RCC 7860 (cell line): ENCODE data around the gene PCGF2.
"Not testable (repeated sequence)": the region's sequence is repeated elsewhere in the genome, so short reads cannot be mapped to it uniquely, and the experiment has no call there.

Experiments used
- DNase-seq: peaks from one replicate; pipeline ENCODE4 v3.0.0-alpha.2; 2015; ENCODE audit warnings: low spot score
- FAIRE-seq: peaks from 2 replicates; lab custom pipeline; 2012; peaks lifted over from hg19 to GRCh38; lab: Jason Lieb, UNC

The PCGF2 gene

GRCh38 chr17:38748149-38748891 lies at the start of gene PCGF2:
TSS of gene PCGF2 (minus strand) at chr17:38748336. CDS start at chr17:38740402, 7,934 bp downstream.
- DNase-seq (peak; percentile 65), FAIRE-seq (no peak)

GRCh38 chr17:38797828-38798227 lies 49.7 kb upstream of the PCGF2 start:
- FAIRE-seq (no peak), DNase-seq (no peak)

GRCh38 chr17:38797158-38797490 lies 49.0 kb upstream of the PCGF2 start:
- FAIRE-seq (no peak), DNase-seq (no peak)

GRCh38 chr17:38796451-38797157 lies 48.5 kb upstream of the PCGF2 start:
- DNase-seq (no peak), FAIRE-seq (no peak)

GRCh38 chr17:38794221-38794620 lies 46.1 kb upstream of the PCGF2 start:
- DNase-seq (no peak), FAIRE-seq (no peak)

- FAIRE-seq (no peak), DNase-seq (no peak)
These were observed 43.0 kb upstream of the PCGF2 start for GRCh38 chr17:38791162-38791561.

- not testable (repeated sequence) for DNase-seq, FAIRE-seq
These were observed 42.1 kb upstream of the PCGF2 start for GRCh38 chr17:38790148-38790707.

GRCh38 chr17:38789185-38789584 lies 41.0 kb upstream of the PCGF2 start:
- FAIRE-seq (no peak), DNase-seq (no peak)

- DNase-seq, FAIRE-seq: not testable (repeated sequence)
These were observed 39.9 kb upstream of the PCGF2 start for GRCh38 chr17:38787999-38788398.

GRCh38 chr17:38786372-38786771 lies 38.2 kb upstream of the PCGF2 start:
- FAIRE-seq (no peak), DNase-seq (no peak)

GRCh38 chr17:38783227-38783626 lies 35.1 kb upstream of the PCGF2 start:
- DNase-seq = no peak
- no peak for FAIRE-seq

- FAIRE-seq (no peak), DNase-seq (no peak)
These were observed 32.0 kb upstream of the PCGF2 start for GRCh38 chr17:38779965-38780752.

- FAIRE-seq (no peak), DNase-seq (no peak)
These were observed 29.6 kb upstream of the PCGF2 start for GRCh38 chr17:38777641-38778250.

GRCh38 chr17:38773258-38773657 lies 25.1 kb upstream of the PCGF2 start:
- DNase-seq (no peak), FAIRE-seq (no peak)

GRCh38 chr17:38768417-38768816 lies 20.3 kb upstream of the PCGF2 start:
- DNase-seq = no peak
- no peak for FAIRE-seq

GRCh38 chr17:38766341-38766740 lies 18.2 kb upstream of the PCGF2 start:
- no peak for FAIRE-seq

GRCh38 chr17:38762231-38762630 lies 14.1 kb upstream of the PCGF2 start:
- no peak for FAIRE-seq
- DNase-seq = no peak

More at GRCh38 chr17:38766341-38766740, 18.2 kb upstream of the PCGF2 start:
- no peak for DNase-seq

GRCh38 chr17:38761612-38762011 lies 13.5 kb upstream of the PCGF2 start:
- DNase-seq = peak; percentile 28
- FAIRE-seq = no peak

GRCh38 chr17:38753071-38753506 lies 5.0 kb upstream of the PCGF2 start:
- DNase-seq (no peak), FAIRE-seq (no peak)

GRCh38 chr17:38752308-38753070 lies 4.4 kb upstream of the PCGF2 start, which contains the start of gene PSMB3:
TSS of gene PSMB3 (plus strand) at chr17:38752741. CDS start at chr17:38752827, 86 bp downstream.
- FAIRE-seq (no peak), DNase-seq (peak; percentile 100)
